Measurements from ENCODE around the gene CRTC2.

GRCh38 chr1:153929981-153930948, 28.1 kb downstream of the CRTC2 start:
- TF ChIP-seq CTCF (IDR thresholded peaks at IDR 0.05; ENCODE audit: borderline replicate concordance, extremely low read depth, low read length, poor library complexity, severe bottlenecking): no peak
- no peak for TF ChIP-seq EZH2 (IDR thresholded peaks at IDR 0.05; ENCODE audit: borderline replicate concordance, low read depth, low read length, severe bottlenecking)
